HEK293 (cell line): ENCODE measurements around the gene PLCL1.

Experiments used
- SALL2 ChIP-seq: fragments of 450-650 bp; formaldehyde crosslinking; IDR thresholded peaks from 2 replicates; pipeline ENCODE4 v1.5.0; 2017; ENCODE audit warnings: missing biosample characterization, mild to moderate bottlenecking, missing genetic modification characterization, borderline replicate concordance
- SP2 ChIP-seq: fragments of 450-650 bp; formaldehyde crosslinking; IDR thresholded peaks from 2 replicates; pipeline ENCODE4 v1.5.1; 2016; ENCODE audit warnings: missing biosample characterization, missing genetic modification characterization
- ZFHX2 ChIP-seq: fragments of 450-650 bp; formaldehyde crosslinking; conservative IDR thresholded peaks from 2 replicates; pipeline ENCODE4 v1.5.1; 2016; ENCODE audit warnings: missing biosample characterization, missing genetic modification characterization
- ZNF23 ChIP-seq: fragments of 450-650 bp; formaldehyde crosslinking; IDR thresholded peaks from 2 replicates; pipeline ENCODE4 v1.5.1; 2016; ENCODE audit warnings: missing biosample characterization, missing genetic modification characterization, borderline replicate concordance
- ZNF394 ChIP-seq: fragments of 450-650 bp; formaldehyde crosslinking; IDR thresholded peaks from 2 replicates; pipeline ENCODE4 v1.5.1; 2016; ENCODE audit warnings: missing biosample characterization, missing genetic modification characterization, mild to moderate bottlenecking, moderate library complexity, borderline replicate concordance
- ZNF423 ChIP-seq: fragments of 450-650 bp; formaldehyde crosslinking; IDR thresholded peaks from 2 replicates; pipeline ENCODE4 v1.5.1; 2016; ENCODE audit warnings: missing biosample characterization, missing genetic modification characterization
- ZNF530 ChIP-seq: fragments of 450-650 bp; formaldehyde crosslinking; IDR thresholded peaks from 2 replicates; pipeline ENCODE4 v1.5.1; 2016; ENCODE audit warnings: low read depth, missing biosample characterization, missing genetic modification characterization
- ZNF658 ChIP-seq: fragments of 450-650 bp; formaldehyde crosslinking; IDR thresholded peaks from 2 replicates; pipeline ENCODE4; 2016; ENCODE audit warnings: missing biosample characterization, missing genetic modification characterization
- ZNF707 ChIP-seq: fragments of 450-650 bp; formaldehyde crosslinking; IDR thresholded peaks from 2 replicates; pipeline ENCODE4 v1.5.1; 2016; ENCODE audit warnings: missing biosample characterization, missing genetic modification characterization
- ZNF776 ChIP-seq: fragments of 450-650 bp; formaldehyde crosslinking; IDR thresholded peaks from 2 replicates; pipeline ENCODE4 v1.5.0; 2017; ENCODE audit warnings: missing biosample characterization, missing genetic modification characterization, borderline replicate concordance
- ZNF785 ChIP-seq: fragments of 450-650 bp; formaldehyde crosslinking; IDR thresholded peaks from 2 replicates; pipeline ENCODE4 v1.5.1; 2016; ENCODE audit warnings: missing biosample characterization, missing genetic modification characterization
- ZNF843 ChIP-seq: fragments of 450-650 bp; formaldehyde crosslinking; IDR thresholded peaks from 2 replicates; pipeline ENCODE4 v1.5.1; 2016; ENCODE audit warnings: missing biosample characterization, missing genetic modification characterization
- TF ChIP-seq, protein P1 (sequence below): fragments of 450-650 bp; formaldehyde crosslinking; IDR thresholded peaks from 2 replicates; pipeline ENCODE4 v1.5.1; 2016; ENCODE audit warnings: missing biosample characterization, missing genetic modification characterization
- TF ChIP-seq, protein P2 (sequence below): fragments of 450-650 bp; formaldehyde crosslinking; IDR thresholded peaks from 2 replicates; pipeline ENCODE4 v1.5.1; 2016; ENCODE audit warnings: missing biosample characterization, missing genetic modification characterization, borderline replicate concordance

DNA sequence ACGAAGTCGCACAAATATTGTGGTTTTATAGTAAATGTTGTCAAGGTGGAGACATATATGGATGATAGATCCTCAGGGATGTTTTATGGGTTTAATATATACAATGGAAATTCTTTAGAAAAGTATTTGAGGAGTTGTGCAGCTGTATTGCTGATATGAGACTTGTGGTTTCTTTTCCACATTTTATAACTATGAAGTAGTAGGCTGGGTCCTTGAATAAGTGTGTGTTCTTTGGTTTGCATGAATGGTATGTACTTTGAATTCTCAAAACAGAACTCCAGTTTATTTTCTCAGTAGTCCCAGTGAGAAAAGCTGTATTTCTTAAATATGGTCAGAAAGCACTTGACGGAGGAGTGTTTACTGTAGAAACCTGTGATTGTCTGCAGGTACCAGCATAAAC, 42.4 kb downstream of the PLCL1 start:
- no peak for TF ChIP-seq SP2
- TF ChIP-seq, protein P1, sequence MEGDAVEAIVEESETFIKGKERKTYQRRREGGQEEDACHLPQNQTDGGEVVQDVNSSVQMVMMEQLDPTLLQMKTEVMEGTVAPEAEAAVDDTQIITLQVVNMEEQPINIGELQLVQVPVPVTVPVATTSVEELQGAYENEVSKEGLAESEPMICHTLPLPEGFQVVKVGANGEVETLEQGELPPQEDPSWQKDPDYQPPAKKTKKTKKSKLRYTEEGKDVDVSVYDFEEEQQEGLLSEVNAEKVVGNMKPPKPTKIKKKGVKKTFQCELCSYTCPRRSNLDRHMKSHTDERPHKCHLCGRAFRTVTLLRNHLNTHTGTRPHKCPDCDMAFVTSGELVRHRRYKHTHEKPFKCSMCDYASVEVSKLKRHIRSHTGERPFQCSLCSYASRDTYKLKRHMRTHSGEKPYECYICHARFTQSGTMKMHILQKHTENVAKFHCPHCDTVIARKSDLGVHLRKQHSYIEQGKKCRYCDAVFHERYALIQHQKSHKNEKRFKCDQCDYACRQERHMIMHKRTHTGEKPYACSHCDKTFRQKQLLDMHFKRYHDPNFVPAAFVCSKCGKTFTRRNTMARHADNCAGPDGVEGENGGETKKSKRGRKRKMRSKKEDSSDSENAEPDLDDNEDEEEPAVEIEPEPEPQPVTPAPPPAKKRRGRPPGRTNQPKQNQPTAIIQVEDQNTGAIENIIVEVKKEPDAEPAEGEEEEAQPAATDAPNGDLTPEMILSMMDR = no peak
- TF ChIP-seq ZFHX2 (tag by site-specific recombination) = no peak
- TF ChIP-seq ZNF23 (tag by site-specific recombination) = no peak
- no peak for TF ChIP-seq ZNF707 (tag by site-specific recombination)
- no peak for TF ChIP-seq ZNF843 (tag by site-specific recombination)
- TF ChIP-seq SALL2 = no peak
- TF ChIP-seq ZNF530 (tag by site-specific recombination) = no peak
- TF ChIP-seq ZNF658 (tag by site-specific recombination) = no peak
- TF ChIP-seq, protein P2, sequence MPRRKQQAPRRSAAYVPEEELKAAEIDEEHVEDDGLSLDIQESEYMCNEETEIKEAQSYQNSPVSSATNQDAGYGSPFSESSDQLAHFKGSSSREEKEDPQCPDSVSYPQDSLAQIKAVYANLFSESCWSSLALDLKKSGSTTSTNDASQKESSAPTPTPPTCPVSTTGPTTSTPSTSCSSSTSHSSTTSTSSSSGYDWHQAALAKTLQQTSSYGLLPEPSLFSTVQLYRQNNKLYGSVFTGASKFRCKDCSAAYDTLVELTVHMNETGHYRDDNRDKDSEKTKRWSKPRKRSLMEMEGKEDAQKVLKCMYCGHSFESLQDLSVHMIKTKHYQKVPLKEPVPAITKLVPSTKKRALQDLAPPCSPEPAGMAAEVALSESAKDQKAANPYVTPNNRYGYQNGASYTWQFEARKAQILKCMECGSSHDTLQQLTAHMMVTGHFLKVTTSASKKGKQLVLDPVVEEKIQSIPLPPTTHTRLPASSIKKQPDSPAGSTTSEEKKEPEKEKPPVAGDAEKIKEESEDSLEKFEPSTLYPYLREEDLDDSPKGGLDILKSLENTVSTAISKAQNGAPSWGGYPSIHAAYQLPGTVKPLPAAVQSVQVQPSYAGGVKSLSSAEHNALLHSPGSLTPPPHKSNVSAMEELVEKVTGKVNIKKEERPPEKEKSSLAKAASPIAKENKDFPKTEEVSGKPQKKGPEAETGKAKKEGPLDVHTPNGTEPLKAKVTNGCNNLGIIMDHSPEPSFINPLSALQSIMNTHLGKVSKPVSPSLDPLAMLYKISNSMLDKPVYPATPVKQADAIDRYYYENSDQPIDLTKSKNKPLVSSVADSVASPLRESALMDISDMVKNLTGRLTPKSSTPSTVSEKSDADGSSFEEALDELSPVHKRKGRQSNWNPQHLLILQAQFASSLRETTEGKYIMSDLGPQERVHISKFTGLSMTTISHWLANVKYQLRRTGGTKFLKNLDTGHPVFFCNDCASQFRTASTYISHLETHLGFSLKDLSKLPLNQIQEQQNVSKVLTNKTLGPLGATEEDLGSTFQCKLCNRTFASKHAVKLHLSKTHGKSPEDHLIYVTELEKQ = no peak
- no peak for TF ChIP-seq ZNF394 (tag by site-specific recombination)
- TF ChIP-seq ZNF776 = no peak
- TF ChIP-seq ZNF423 (tag by site-specific recombination) = no peak
- no peak for TF ChIP-seq ZNF785
